Hepatocyte (in vitro differentiated cells): ENCODE data around the gene ZNF496. TPM values are rescaled to one million over a fixed set of nuclear protein-coding genes. Genes with fewer than 3 reads are reported as not detected.

ENCODE experiments used
- DNase-seq: peaks from one replicate; pipeline ENCODE4 v3.0.0-alpha.2; 2016; ENCODE audit warnings: low spot score
- H2AFZ ChIP-seq: fragments of 200-600 bp; sonication (generic); 2 replicates; pipeline ENCODE4 v1.6.0; 2016; ENCODE audit warnings: antibody characterized with exemption, mild to moderate bottlenecking
- H3K27ac ChIP-seq: fragments of 200-600 bp; sonication (generic); 2 replicates; pipeline ENCODE4 v1.5.1; 2016; ENCODE audit warnings: mild to moderate bottlenecking
- H3K27me3 ChIP-seq: fragments of 200-600 bp; sonication (generic); 2 replicates; pipeline ENCODE4 v1.6.1; 2016
- H3K36me3 ChIP-seq: fragments of 200-600 bp; sonication (generic); replicated peaks from 2 replicates; pipeline ENCODE4 v1.5.1; 2016; ENCODE audit warnings: low read depth; ENCODE audit not compliant: insufficient read depth
- H3K4me1 ChIP-seq: fragments of 200-600 bp; sonication (generic); 2 replicates; pipeline ENCODE4 v1.5.1; 2016; ENCODE audit warnings: mild to moderate bottlenecking, moderate library complexity; ENCODE audit not compliant: insufficient read depth
- H3K4me2 ChIP-seq: fragments of 200-600 bp; sonication (generic); 2 replicates; pipeline ENCODE4 v1.6.0; 2016
- H3K4me3 ChIP-seq: fragments of 200-600 bp; sonication (generic); 2 replicates; pipeline ENCODE4 v1.5.1; 2016; ENCODE audit warnings: mild to moderate bottlenecking
- H3K79me2 ChIP-seq: fragments of 200-600 bp; sonication (generic); 2 replicates; pipeline ENCODE4 v1.6.0; 2017; ENCODE audit warnings: mild to moderate bottlenecking
- H3K9me2 ChIP-seq: fragments of 200-600 bp; sonication (generic); replicated peaks from 2 replicates; pipeline ENCODE4 v1.6.0; 2017; ENCODE audit warnings: mild to moderate bottlenecking; ENCODE audit not compliant: insufficient read depth
- H3K9me3 ChIP-seq: fragments of 200-600 bp; sonication (generic); 2 replicates; pipeline ENCODE4 v1.5.1; 2016; ENCODE audit warnings: low read depth, mild to moderate bottlenecking
- H4K20me1 ChIP-seq: fragments of 200-600 bp; sonication (generic); 2 replicates; pipeline ENCODE4 v1.6.0; 2016; ENCODE audit warnings: mild to moderate bottlenecking; ENCODE audit not compliant: insufficient read depth, poor library complexity, severe bottlenecking
- CTCF ChIP-seq: fragments of 200-600 bp; sonication (generic); IDR thresholded peaks from 2 replicates; pipeline ENCODE4 v1.5.1; 2016; ENCODE audit warnings: antibody characterized with exemption, mild to moderate bottlenecking; ENCODE audit not compliant: poor library complexity
- EZH2 ChIP-seq: fragments of 200-600 bp; sonication (generic); IDR thresholded peaks from 2 replicates; pipeline ENCODE4 v1.6.1; 2016; ENCODE audit warnings: antibody characterized with exemption, mild to moderate bottlenecking, borderline replicate concordance
- EZH2phosphoT487 ChIP-seq: fragments of 200-600 bp; sonication (generic); IDR thresholded peaks from one replicate; pipeline ENCODE4 v1.6.1; 2018; ENCODE audit warnings: antibody characterized with exemption, mild to moderate bottlenecking, low read depth, moderate library complexity; ENCODE audit not compliant: unreplicated experiment, severe bottlenecking
- WGBS: methylation state at CpG from one replicate; pipeline ENCODE4 v1.1.6; 2016; ENCODE audit warnings: low lambda C conversion rate; ENCODE audit errors: missing lambda C conversion rate; 5-methylcytosine and 5-hydroxymethylcytosine counted together
- polyA plus RNA-seq: library from polyadenylated mRNA; unstranded; fragments of >200 nt; fragmentation: Nextera tagmentation; extraction: Ambion mirVana; gene quantifications from 2 replicates; pipeline ENCODE4 v1.2.1, GENCODE V29; 2016
- total RNA-seq: library from RNA; depleted of rRNA; stranded (reverse); fragments of >200 nt; gene quantifications from 2 replicates; pipeline ENCODE4 v1.2.3, GENCODE V29; 2014

Gene ZNF496
- total and polyA plus RNA-seq, 2 experiments from 2014 or later: 10.5 to 16.5 TPM

- Histone ChIP-seq H3K4me3 (peak overlapping the region; percentile 90), H4K20me1 (peaks cover 10% of the 10 kb centered on the region), H3K27ac (peak overlapping the region; percentile 99), H3K36me3 (no peaks in the 10 kb centered on the region), H3K9me3 (no peaks in the 10 kb centered on the region), H3K9me2 (no peaks in the 10 kb centered on the region), H3K4me1 (peaks cover 17% of the 10 kb centered on the region), H2AFZ (peak overlapping the region; percentile 80), H3K79me2 (peaks cover 55% of the 10 kb centered on the region), H3K4me2 (peak overlapping the region; percentile 99), H3K27me3 (no peaks in the 10 kb centered on the region)
- peak; percentile 48 for DNase-seq
- 10% methylated on average over 28 of the region's 28 CpGs for WGBS
- TF ChIP-seq CTCF: no peak
- no peak for TF ChIP-seq EZH2
- TF ChIP-seq EZH2phosphoT487: no peak
Observed at GRCh38 chr1:247332623-247333361, 1.1 kb upstream of the ZNF496 start.

- Histone ChIP-seq H3K4me2 (peak overlapping the region; percentile 99), H3K9me2 (no peaks in the 10 kb centered on the region), H3K27ac (peak overlapping the region; percentile 99), H4K20me1 (peaks cover 10% of the 10 kb centered on the region), H3K27me3 (no peaks in the 10 kb centered on the region), H3K9me3 (no peaks in the 10 kb centered on the region), H3K4me1 (peaks cover 17% of the 10 kb centered on the region), H2AFZ (peak overlapping the region; percentile 80), H3K4me3 (peak overlapping the region; percentile 90), H3K36me3 (no peaks in the 10 kb centered on the region), H3K79me2 (peaks cover 49% of the 10 kb centered on the region)
- TF ChIP-seq CTCF (no peak), EZH2 (no peak), EZH2phosphoT487 (no peak)
- DNase-seq: peak; percentile 67
- 0% methylated on average over 26 of the region's 38 CpGs for WGBS
Observed at GRCh38 chr1:247332215-247332622, 552 bp upstream of the ZNF496 start.

GRCh38 chr1:247331172-247331524, 519 bp downstream of the ZNF496 start:
- Histone ChIP-seq H3K9me2 (no peaks in the 10 kb centered on the region), H3K4me3 (peak overlapping the region; percentile 97), H3K27me3 (no peaks in the 10 kb centered on the region), H3K9me3 (no peaks in the 10 kb centered on the region), H3K4me2 (peak overlapping the region; percentile 99), H3K27ac (peak overlapping the region; percentile 99), H2AFZ (peak overlapping the region; percentile 100), H4K20me1 (peaks cover 10% of the 10 kb centered on the region), H3K79me2 (peaks cover 43% of the 10 kb centered on the region), H3K36me3 (no peaks in the 10 kb centered on the region), H3K4me1 (peaks cover 17% of the 10 kb centered on the region)
- DNase-seq: peak; percentile 90
- 4% methylated on average over 29 of the region's 36 CpGs for WGBS
- no peak for TF ChIP-seq EZH2
- no peak for TF ChIP-seq CTCF
- no peak for TF ChIP-seq EZH2phosphoT487
